ENCODE measurements around the gene SIAH1. TPM values are rescaled to one million over a fixed set of nuclear protein-coding genes. Genes with fewer than 3 reads are reported as not detected.

SIAH1 gene
- total and polyA plus RNA-seq, 2 experiments from 2014 or later, result 24.4 to 29.9 TPM

- no peak overlapping the region for H3K4me2 ChIP-seq (ENCODE audit: unreplicated experiment)
- 76 to 77% methylated on average over 7 of the region's 7 CpGs for WGBS, 2 experiments (ENCODE audit: low coverage in 1 of 2, low lambda C conversion rate in 2 of 2, missing lambda C conversion rate in 2 of 2)
- no peak overlapping the region for H3K9ac ChIP-seq
- H3K27me3 ChIP-seq (replicated peaks; ENCODE audit: insufficient read depth), result no peaks in the 10 kb centered on the region
- H3K79me2 ChIP-seq (ENCODE audit: insufficient read depth), result peaks cover 37% of the 10 kb centered on the region
- no peak for DNase-seq
- H3F3A ChIP-seq (ENCODE audit: insufficient read depth), result peaks cover 38% of the 10 kb centered on the region
- H3K36me3 ChIP-seq (ENCODE audit: low read depth), result peaks cover 26% of the 10 kb centered on the region
- no peaks in the 10 kb centered on the region for H4K20me1 ChIP-seq (ENCODE audit: insufficient read depth)
- no peaks in the 10 kb centered on the region for H3K9me3 ChIP-seq (ENCODE audit: low read depth)
- TF ChIP-seq EZH2 (IDR thresholded peaks at IDR 0.05; ENCODE audit: insufficient read depth, poor library complexity, severe bottlenecking), result no peak
- TF ChIP-seq EZH2phosphoT487 (IDR thresholded peaks at IDR 0.05; ENCODE audit: insufficient read depth, low read depth), result no peak
- in situ Hi-C loops (cut with MboI), result loop anchor here (10.0 kb wide), 1 partner anchor 262 kb away; the partner anchor contains the start of gene N4BP1
- H3K4me1 ChIP-seq (ENCODE audit: insufficient read depth), result no peaks in the 10 kb centered on the region
- no peak overlapping the region for H3K27ac ChIP-seq
- H2AFZ ChIP-seq, result no peak overlapping the region
- no peaks in the 10 kb centered on the region for H3K9me2 ChIP-seq (ENCODE audit: insufficient read depth)
- no peak overlapping the region for H3K4me3 ChIP-seq
Measured at GRCh38 chr16:48352648-48353390, 32.4 kb downstream of the SIAH1 start.

GRCh38 chr16:48350736-48351135 is 34.5 kb downstream of the SIAH1 start:
- Histone ChIP-seq H3K27ac (no peak overlapping the region), H3K79me2 (ENCODE audit: insufficient read depth) (peaks cover 16% of the 10 kb centered on the region), H3K4me3 (no peak overlapping the region), H3K36me3 (ENCODE audit: low read depth) (peaks cover 19% of the 10 kb centered on the region), H3K27me3 (replicated peaks; ENCODE audit: insufficient read depth) (no peaks in the 10 kb centered on the region), H2AFZ (no peak overlapping the region), H3K4me2 (ENCODE audit: unreplicated experiment) (no peak overlapping the region), H3K4me1 (ENCODE audit: insufficient read depth) (no peaks in the 10 kb centered on the region), H3K9me2 (ENCODE audit: insufficient read depth) (no peaks in the 10 kb centered on the region), H3K9ac (no peak overlapping the region), H3F3A (ENCODE audit: insufficient read depth) (peaks cover 34% of the 10 kb centered on the region), H4K20me1 (ENCODE audit: insufficient read depth) (no peaks in the 10 kb centered on the region), H3K9me3 (ENCODE audit: low read depth) (no peaks in the 10 kb centered on the region)
- peak; percentile 13 for DNase-seq
- WGBS, 2 experiments (ENCODE audit: low coverage in 1 of 2, low lambda C conversion rate in 2 of 2, missing lambda C conversion rate in 2 of 2), result 54 to 60% methylated on average over 3 of the region's 3 CpGs
- TF ChIP-seq EZH2phosphoT487 (IDR thresholded peaks at IDR 0.05; ENCODE audit: insufficient read depth, low read depth) (no peak), EZH2 (IDR thresholded peaks at IDR 0.05; ENCODE audit: insufficient read depth, poor library complexity, severe bottlenecking) (no peak)
- in situ Hi-C loops (cut with MboI), result loop anchor here (10.0 kb wide), 1 partner anchor 264 kb away; the partner anchor contains the start of gene N4BP1

GRCh38 chr16:48347980-48348379 is 37.2 kb downstream of the SIAH1 start:
- Histone ChIP-seq H3K36me3 (ENCODE audit: low read depth) (peaks cover 16% of the 10 kb centered on the region), H3K9me3 (ENCODE audit: low read depth) (no peaks in the 10 kb centered on the region), H3K4me2 (ENCODE audit: unreplicated experiment) (no peak overlapping the region), H2AFZ (no peak overlapping the region), H3K79me2 (ENCODE audit: insufficient read depth) (no peaks in the 10 kb centered on the region), H3F3A (ENCODE audit: insufficient read depth) (peaks cover 24% of the 10 kb centered on the region), H3K27me3 (replicated peaks; ENCODE audit: insufficient read depth) (no peaks in the 10 kb centered on the region), H4K20me1 (ENCODE audit: insufficient read depth) (no peaks in the 10 kb centered on the region), H3K9me2 (ENCODE audit: insufficient read depth) (no peaks in the 10 kb centered on the region), H3K4me1 (ENCODE audit: insufficient read depth) (no peaks in the 10 kb centered on the region), H3K27ac (no peak overlapping the region), H3K4me3 (no peak overlapping the region), H3K9ac (no peak overlapping the region)
- TF ChIP-seq EZH2 (IDR thresholded peaks at IDR 0.05; ENCODE audit: insufficient read depth, poor library complexity, severe bottlenecking), result no peak
- no peak for TF ChIP-seq EZH2phosphoT487 (IDR thresholded peaks at IDR 0.05; ENCODE audit: insufficient read depth, low read depth)
- WGBS, 2 experiments (ENCODE audit: low coverage in 1 of 2, low lambda C conversion rate in 2 of 2, missing lambda C conversion rate in 2 of 2), result 85 to 87% methylated on average over 4 of the region's 4 CpGs
- no peak for DNase-seq
- in situ Hi-C loops (cut with MboI), result no loop called here

- Histone ChIP-seq H3K36me3 (ENCODE audit: low read depth) (peaks cover 23% of the 10 kb centered on the region), H3K79me2 (ENCODE audit: insufficient read depth) (no peaks in the 10 kb centered on the region), H3K27ac (no peak overlapping the region), H3K9ac (no peak overlapping the region), H3K4me3 (no peak overlapping the region), H3K9me2 (ENCODE audit: insufficient read depth) (no peaks in the 10 kb centered on the region), H3K4me2 (ENCODE audit: unreplicated experiment) (no peak overlapping the region), H3K27me3 (replicated peaks; ENCODE audit: insufficient read depth) (no peaks in the 10 kb centered on the region), H2AFZ (no peak overlapping the region), H3K4me1 (ENCODE audit: insufficient read depth) (no peaks in the 10 kb centered on the region), H4K20me1 (ENCODE audit: insufficient read depth) (no peaks in the 10 kb centered on the region), H3K9me3 (ENCODE audit: low read depth) (no peaks in the 10 kb centered on the region), H3F3A (ENCODE audit: insufficient read depth) (peaks cover 24% of the 10 kb centered on the region)
- in situ Hi-C loops (cut with MboI), result no loop called here
- TF ChIP-seq EZH2phosphoT487 (IDR thresholded peaks at IDR 0.05; ENCODE audit: insufficient read depth, low read depth) (no peak), EZH2 (IDR thresholded peaks at IDR 0.05; ENCODE audit: insufficient read depth, poor library complexity, severe bottlenecking) (no peak)
- WGBS, 2 experiments (ENCODE audit: low coverage in 1 of 2, low lambda C conversion rate in 2 of 2, missing lambda C conversion rate in 2 of 2), result 96 to 98% methylated on average over 20 of the region's 20 CpGs
- no peak for DNase-seq
Measured at GRCh38 chr16:48347191-48347865, 37.9 kb downstream of the SIAH1 start.
